Endothelial cell of umbilical vein (primary cell): ENCODE measurements around the gene MSH4. TPM values are rescaled to one million over a fixed set of nuclear protein-coding genes. Genes with fewer than 3 reads are reported as not detected.

ENCODE experiments used
- BruUV-seq: library from RNA; stranded (reverse); fragments of 400-500 nt; replicated peaks from 2 replicates; lab custom pipeline; 2021; lab: Mats Ljungman, UMichigan
- CTCF ChIA-PET: fragments of 300-600, 350-600 bp; sonication (Branson Sonifier 250); formaldehyde crosslinking; loops from one replicate; lab custom pipeline; 2021; ENCODE audit warnings: antibody characterized with exemption, inconsistent platforms; lab: Charles Lee
- POLR2A ChIA-PET: fragments of 300-600, 350-600 bp; sonication (Branson Sonifier 250); formaldehyde crosslinking; loops from one replicate; lab custom pipeline; 2021; ENCODE audit warnings: antibody characterized with exemption, inconsistent platforms; lab: Charles Lee
- DNase-seq: peaks from one replicate; pipeline ENCODE4 v3.0.0-alpha.2; 2011; ENCODE audit warnings: low read depth, low spot score
- FAIRE-seq: peaks from 2 replicates; lab custom pipeline; 2011; peaks lifted over from hg19 to GRCh38; lab: Jason Lieb, UNC
- H2AFZ ChIP-seq: 2 replicates; pipeline ENCODE4 v1.6.0; 2012; ENCODE audit warnings: low read depth, low read length, control low read depth, inconsistent platforms
- H3K27ac ChIP-seq: 2 replicates; pipeline ENCODE4 v1.5.1; 2011; ENCODE audit warnings: low read depth, mild to moderate bottlenecking, control low read depth, low read length, moderate library complexity; ENCODE audit not compliant: insufficient read depth
- H3K27me3 ChIP-seq, 2 experiments: 2 replicates each; pipeline versions ENCODE4 v1.6.0 to v1.6.1; 2011; ENCODE audit warnings: low read length in 2 of 2, mixed read lengths in 1 of 2; ENCODE audit not compliant: control insufficient read depth in 2 of 2, insufficient read depth in 2 of 2
- H3K36me3 ChIP-seq, 2 experiments: 2 replicates in 1 of 2; 3 replicates in 1 of 2; pipeline ENCODE4 v1.5.1; 2011; ENCODE audit warnings: low read length in 2 of 2, mild to moderate bottlenecking in 1 of 2, moderate library complexity in 1 of 2; ENCODE audit not compliant: control insufficient read depth in 2 of 2, insufficient read depth in 2 of 2; ENCODE audit errors: extremely low read depth in 1 of 2
- H3K4me1 ChIP-seq: 3 replicates; pipeline ENCODE4 v1.5.1; 2011; ENCODE audit warnings: mild to moderate bottlenecking, low read length; ENCODE audit not compliant: control insufficient read depth, insufficient read depth; ENCODE audit errors: extremely low read depth
- H3K4me2 ChIP-seq: 2 replicates; pipeline ENCODE4 v1.6.1; 2011; ENCODE audit warnings: low read length, control low read depth, mixed read lengths; ENCODE audit not compliant: insufficient read depth
- H3K4me3 ChIP-seq, 3 experiments: fragments of 200-600 bp in 1 of 3; sonication (generic), shearing (Covaris generic) in 1 of 3; replicated peaks in 1 of 3; 2 replicates each; pipeline ENCODE4 v1.5.1; 2011 to 2016; ENCODE audit warnings: control low read depth in 3 of 3, low read length in 3 of 3, mild to moderate bottlenecking in 2 of 3, inconsistent platforms in 1 of 3, low read depth in 1 of 3, moderate library complexity in 1 of 3; ENCODE audit not compliant: insufficient read depth in 1 of 3
- H3K79me2 ChIP-seq: 2 replicates; pipeline ENCODE4 v1.6.0; 2012; ENCODE audit warnings: low read length, inconsistent platforms; ENCODE audit not compliant: control insufficient read depth, insufficient read depth
- H3K9ac ChIP-seq: replicated peaks from 2 replicates; pipeline ENCODE3; 2011; ENCODE audit warnings: low read length, control low read depth; ENCODE audit not compliant: insufficient read depth; ENCODE audit errors: extremely low read depth
- H3K9me1 ChIP-seq: replicated peaks from 3 replicates; pipeline ENCODE4 v1.6.0; 2011; ENCODE audit warnings: mild to moderate bottlenecking, low read length; ENCODE audit not compliant: control insufficient read depth, insufficient read depth; ENCODE audit errors: extremely low read depth
- H3K9me3 ChIP-seq: replicated peaks from 2 replicates; pipeline ENCODE4 v1.5.1; 2012; ENCODE audit warnings: low read length, inconsistent platforms; ENCODE audit not compliant: control insufficient read depth, insufficient read depth
- H4K20me1 ChIP-seq: replicated peaks from 2 replicates; pipeline ENCODE3; 2011; ENCODE audit warnings: mild to moderate bottlenecking, low read length; ENCODE audit not compliant: control insufficient read depth, insufficient read depth; ENCODE audit errors: extremely low read depth
- CTCF ChIP-seq, 2 donors: IDR thresholded peaks; 1 replicate in 1 of 2; 2 replicates in 1 of 2; pipeline ENCODE4 v1.5.1; 2011; ENCODE audit warnings: low read length in 2 of 2, mild to moderate bottlenecking in 2 of 2, moderate library complexity in 2 of 2, control low read depth in 1 of 2, inconsistent platforms in 1 of 2, low read depth in 1 of 2; ENCODE audit not compliant: insufficient read depth in 1 of 2; ENCODE audit errors: extremely low read depth in 1 of 2
- EZH2 ChIP-seq: IDR thresholded peaks from 2 replicates; pipeline ENCODE4 v1.6.1; 2012; ENCODE audit warnings: borderline replicate concordance, low read depth, mild to moderate bottlenecking, moderate library complexity, low read length, inconsistent platforms; ENCODE audit not compliant: severe bottlenecking
- FOS ChIP-seq: IDR thresholded peaks from 2 replicates; pipeline ENCODE4 v1.6.1; 2011; ENCODE audit warnings: mild to moderate bottlenecking, low read length, moderate library complexity, borderline replicate concordance; ENCODE audit not compliant: insufficient read depth
- GATA2 ChIP-seq: IDR thresholded peaks from 2 replicates; pipeline ENCODE4 v1.7.0; 2011; ENCODE audit warnings: low read depth, mild to moderate bottlenecking, moderate library complexity, mixed read lengths, low read length; ENCODE audit not compliant: insufficient read length, insufficient read depth
- JUN ChIP-seq: IDR thresholded peaks from 2 replicates; pipeline ENCODE4 v1.6.1; 2011; ENCODE audit warnings: borderline replicate concordance, low read depth; ENCODE audit not compliant: insufficient read length, insufficient read depth
- MYC ChIP-seq: IDR thresholded peaks from one replicate; pipeline ENCODE4 v1.6.1; 2011; ENCODE audit warnings: mild to moderate bottlenecking, low read depth, low read length
- POLR2A ChIP-seq: IDR thresholded peaks from 2 replicates; pipeline ENCODE4 v1.6.1; 2012; ENCODE audit warnings: low read depth, mild to moderate bottlenecking, control low read depth, low read length
- POLR2AphosphoS5 ChIP-seq: IDR thresholded peaks from 2 replicates; pipeline ENCODE4 v1.6.1; 2012; ENCODE audit warnings: low read depth, mild to moderate bottlenecking, control low read depth, low read length, moderate library complexity; ENCODE audit not compliant: insufficient read depth
- dilution Hi-C: fragments of 300-500 bp; cut with MboI; formaldehyde crosslinking; loops from one replicate; pipeline ENCODE4 v1.15.0; 2019; ENCODE audit warnings: low sequenced_read_pairs; ENCODE audit not compliant: extremely low pct_ligation_motif_present
- intact Hi-C: fragments of 100-400 bp; cut with micrococcal nuclease; formaldehyde crosslinking; loops from one replicate; pipeline ENCODE4 v1.10.0; 2022
- polyA plus RNA-seq, 4 experiments: library from polyadenylated mRNA; depleted of rRNA in 3 of 4; stranded (reverse) in 3 of 4; unstranded in 1 of 4; fragments of >200 nt; gene quantifications; 2 replicates each; pipeline versions ENCODE4 v1.2.1 to v1.2.3, GENCODE V29; 2011 to 2012; ENCODE audit warnings: missing spikeins in 1 of 4
- total RNA-seq: library from RNA; stranded (reverse); gene quantifications from 2 replicates; pipeline ENCODE4 v1.2.3, GENCODE V29; 2021
- TF ChIP-seq, protein P1 (sequence below): IDR thresholded peaks from 2 replicates; pipeline ENCODE4 v1.6.1; 2011; ENCODE audit not compliant: insufficient read depth, insufficient read length

The MSH4 gene
- total and polyA plus RNA-seq, 2 donors (not counting 3 experiments of a cell fraction or from before 2014, with no cell fraction given), result 0.01 to 0.29 TPM

- intact Hi-C loops (no loop called here), dilution Hi-C loops (no loop called here)
- TF ChIP-seq POLR2A (no peak), POLR2AphosphoS5 (no peak), EZH2 (no peak), JUN (no peak), MYC (no peak), GATA2 (no peak)
- TF ChIP-seq, protein P1, sequence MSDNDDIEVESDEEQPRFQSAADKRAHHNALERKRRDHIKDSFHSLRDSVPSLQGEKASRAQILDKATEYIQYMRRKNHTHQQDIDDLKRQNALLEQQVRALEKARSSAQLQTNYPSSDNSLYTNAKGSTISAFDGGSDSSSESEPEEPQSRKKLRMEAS, result no peak
- Histone ChIP-seq H3K9me3 (no peaks in the 10 kb centered on the region), H3K27ac (no peak overlapping the region), H4K20me1 (peaks cover 13% of the 10 kb centered on the region), H3K9me1 (no peaks in the 10 kb centered on the region), H3K79me2 (peaks cover 55% of the 10 kb centered on the region), H3K27me3 (no peaks in the 10 kb centered on the region), H3K9ac (no peak overlapping the region), H2AFZ (no peak overlapping the region), H3K36me3 (peaks cover 20 to 52% of the 10 kb centered on the region in 2 experiments), H3K4me1 (peaks cover 26% of the 10 kb centered on the region), H3K4me3 (no peak overlapping the region), H3K4me2 (peak overlapping the region; percentile 27)
- BruUV-seq, result no TSS peak
- ChIA-PET POLR2A (no interaction called here), CTCF (no interaction called here)
- no peak for FAIRE-seq
- no peak for DNase-seq
Observed at GRCh38 chr1:75792091-75792490, 4.6 kb upstream of the MSH4 start.

GRCh38 chr1:75794382-75794781, 2.3 kb upstream of the MSH4 start:
- Histone ChIP-seq H2AFZ (no peak overlapping the region), H3K27ac (no peak overlapping the region), H3K79me2 (peaks cover 32% of the 10 kb centered on the region), H3K4me2 (no peak overlapping the region), H3K9me1 (no peaks in the 10 kb centered on the region), H3K4me3 (no peak overlapping the region), H3K4me1 (peaks cover 15% of the 10 kb centered on the region), H3K36me3 (peaks cover 20 to 52% of the 10 kb centered on the region in 2 experiments), H3K9me3 (no peaks in the 10 kb centered on the region), H4K20me1 (peaks cover 11% of the 10 kb centered on the region), H3K9ac (no peak overlapping the region), H3K27me3 (no peaks in the 10 kb centered on the region)
- FAIRE-seq (no peak), DNase-seq (no peak)
- TF ChIP-seq CTCF (IDR thresholded peaks at IDR 0.05; ENCODE audit: extremely low read depth in 1 of 2, insufficient read depth in 1 of 2, low read depth in 1 of 2, low read length in 2 of 2), result no peak
- no peak for TF ChIP-seq MYC
- TF ChIP-seq FOS, result no peak
- TF ChIP-seq GATA2, result no peak
- TF ChIP-seq JUN, result no peak
- TF ChIP-seq POLR2A, result no peak
- no peak for TF ChIP-seq POLR2AphosphoS5
- TF ChIP-seq EZH2, result no peak
- TF ChIP-seq, protein P1, result no peak
- ChIA-PET POLR2A (no interaction called here), CTCF (no interaction called here)
- dilution Hi-C loops (no loop called here), intact Hi-C loops (no loop called here)
- no TSS peak for BruUV-seq
